Mesendoderm (in vitro differentiated cells): Measurements from ENCODE around the gene SELPLG.

ENCODE experiments used
- DNase-seq: peaks from one replicate; pipeline ENCODE4 v3.0.0; 2013
- H2AK5ac ChIP-seq: 2 replicates; pipeline ENCODE4 v1.6.1; 2013; ENCODE audit warnings: low read length, inconsistent platforms
- H2BK120ac ChIP-seq: 2 replicates; pipeline ENCODE4 v1.6.1; 2013; ENCODE audit warnings: low read depth, mild to moderate bottlenecking, low read length, moderate library complexity, mixed read lengths
- H2BK15ac ChIP-seq: replicated peaks from 2 replicates; pipeline ENCODE4 v1.6.1; 2013; ENCODE audit warnings: low read depth, mild to moderate bottlenecking, moderate library complexity
- H2BK5ac ChIP-seq: 2 replicates; pipeline ENCODE4 v1.6.1; 2013; ENCODE audit warnings: low read length, inconsistent platforms
- H3K18ac ChIP-seq: 2 replicates; pipeline ENCODE4 v1.6.1; 2013; ENCODE audit warnings: mild to moderate bottlenecking, low read length, mixed read lengths
- H3K23ac ChIP-seq: one replicate; pipeline ENCODE4 v1.6.1; 2013; ENCODE audit warnings: low read length
- H3K27ac ChIP-seq: 2 replicates; pipeline ENCODE4 v1.5.1; 2013; ENCODE audit warnings: low read depth, mild to moderate bottlenecking, inconsistent platforms, low read length, moderate library complexity
- H3K27me3 ChIP-seq: 2 replicates; pipeline ENCODE4 v1.6.1; 2013; ENCODE audit warnings: low read length, control low read depth, mild to moderate bottlenecking, inconsistent platforms; ENCODE audit not compliant: insufficient read depth, poor library complexity
- H3K36me3 ChIP-seq: 2 replicates; pipeline ENCODE4 v1.6.1; 2013; ENCODE audit warnings: low read length, inconsistent platforms; ENCODE audit not compliant: control insufficient read depth, insufficient read depth
- H3K4ac ChIP-seq: one replicate; pipeline ENCODE4 v1.6.1; 2013; ENCODE audit warnings: low read depth, mild to moderate bottlenecking, low read length, moderate library complexity
- H3K4me1 ChIP-seq: 2 replicates; pipeline ENCODE4 v1.6.1; 2013; ENCODE audit warnings: low read depth, low read length, inconsistent platforms; ENCODE audit not compliant: control insufficient read depth
- H3K4me2 ChIP-seq: 2 replicates; pipeline ENCODE4 v1.6.1; 2013; ENCODE audit warnings: low read length
- H3K4me3 ChIP-seq: 2 replicates; pipeline ENCODE4 v1.5.1; 2013; ENCODE audit warnings: mild to moderate bottlenecking, low read length
- H3K56ac ChIP-seq: one replicate; pipeline ENCODE4 v1.6.1; 2013; ENCODE audit warnings: low read length
- H3K79me1 ChIP-seq: 2 replicates; pipeline ENCODE4 v1.6.1; 2013; ENCODE audit warnings: low read length, inconsistent platforms
- H3K79me2 ChIP-seq: 2 replicates; pipeline ENCODE4 v1.6.1; 2013; ENCODE audit warnings: mild to moderate bottlenecking, low read length; ENCODE audit not compliant: control insufficient read depth, insufficient read depth
- H3K9ac ChIP-seq: 2 replicates; pipeline ENCODE4 v1.6.1; 2013; ENCODE audit warnings: low read length, inconsistent platforms
- H4K5ac ChIP-seq: one replicate; pipeline ENCODE4 v1.6.1; 2013; ENCODE audit warnings: low read length
- H4K8ac ChIP-seq: one replicate; pipeline ENCODE4 v1.6.1; 2013; ENCODE audit warnings: low read depth, mild to moderate bottlenecking, control low read depth, low read length, moderate library complexity
- WGBS: extraction: QIAGEN DNeasy Blood & Tissue Kit; methylation state at CpG from one replicate; pipeline ENCODE4 v1.1.7; 2013; ENCODE audit warnings: low lambda C conversion rate, missing lambda C conversion rate; ENCODE audit not compliant: insufficient coverage; ENCODE audit errors: extremely low coverage; 5-methylcytosine and 5-hydroxymethylcytosine counted together

The SELPLG gene

DNA sequence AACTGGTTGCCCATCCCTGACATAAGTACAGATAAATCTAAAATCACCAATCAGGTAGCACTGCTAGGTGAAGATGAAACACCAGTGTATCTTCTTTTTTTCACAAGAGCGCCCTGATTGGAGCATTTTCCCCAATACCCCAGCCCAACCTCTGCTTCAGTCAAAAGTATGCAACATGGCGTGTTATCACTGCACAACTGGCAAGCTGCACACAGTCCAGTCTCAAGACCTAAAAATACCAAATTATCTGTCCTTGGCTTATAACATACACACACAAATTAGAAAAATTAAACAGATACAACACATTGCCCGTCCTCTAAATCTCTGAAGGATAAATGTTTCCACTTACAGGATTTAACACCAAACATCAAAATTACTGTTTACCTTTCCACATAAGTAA, 20.2 kb upstream of the SELPLG start:
- WGBS: no CpG with 5 or more reads among the region's 3 CpGs
- H3K36me3 ChIP-seq: peaks cover 12% of the 10 kb centered on the region
- no peaks in the 10 kb centered on the region for H3K27me3 ChIP-seq
- no peak overlapping the region for H3K4me3 ChIP-seq
- no peak overlapping the region for H2BK5ac ChIP-seq
- no peak overlapping the region for H4K5ac ChIP-seq
- H3K27ac ChIP-seq: no peak overlapping the region
- H3K56ac ChIP-seq: no peak overlapping the region
- H3K9ac ChIP-seq: no peak overlapping the region
- no peak overlapping the region for H3K4ac ChIP-seq
- no peak overlapping the region for H3K18ac ChIP-seq
- DNase-seq: no peak
- H2BK120ac ChIP-seq: no peak overlapping the region
- H3K79me2 ChIP-seq: no peaks in the 10 kb centered on the region
- H4K8ac ChIP-seq: no peak overlapping the region
- no peaks in the 10 kb centered on the region for H3K4me1 ChIP-seq
- no peak overlapping the region for H3K4me2 ChIP-seq
- no peaks in the 10 kb centered on the region for H3K79me1 ChIP-seq
- no peak overlapping the region for H3K23ac ChIP-seq
- H2AK5ac ChIP-seq: no peak overlapping the region
- no peak overlapping the region for H2BK15ac ChIP-seq

DNA sequence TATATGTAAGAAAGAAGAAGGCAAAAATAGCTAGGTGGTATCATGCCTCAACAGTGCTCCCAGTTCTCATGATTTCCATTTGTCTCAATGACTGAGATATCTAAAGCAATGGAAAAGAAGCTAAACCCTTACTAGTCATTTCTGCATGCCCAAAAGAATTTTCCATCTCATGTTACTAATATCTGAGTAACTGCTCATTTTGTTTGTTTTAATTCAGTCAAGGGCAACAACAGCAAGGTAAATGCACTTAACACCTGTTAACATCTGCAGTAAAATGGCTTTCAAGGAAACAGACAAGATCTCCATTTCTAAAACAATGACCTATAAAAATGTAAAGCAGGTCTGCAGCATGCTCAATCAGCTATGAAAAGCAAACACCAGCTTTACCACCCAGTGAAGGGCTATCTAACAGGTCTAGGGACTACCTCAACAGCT, 19.4 kb upstream of the SELPLG start:
- Histone ChIP-seq H3K56ac (no peak overlapping the region), H2BK120ac (no peak overlapping the region), H3K36me3 (peaks cover 15% of the 10 kb centered on the region)

GRCh38 chr12:108650083-108650482, 16.4 kb upstream of the SELPLG start:
- no peak overlapping the region for H2AK5ac ChIP-seq
- WGBS: no CpG with 5 or more reads among the region's 2 CpGs
- no peak overlapping the region for H4K8ac ChIP-seq
- H2BK15ac ChIP-seq: no peak overlapping the region
- H3K56ac ChIP-seq: no peak overlapping the region
- H3K79me2 ChIP-seq: no peaks in the 10 kb centered on the region
- no peak overlapping the region for H3K27ac ChIP-seq
- no peak overlapping the region for H2BK5ac ChIP-seq
- no peak overlapping the region for H3K23ac ChIP-seq
- H3K4ac ChIP-seq: no peak overlapping the region
- DNase-seq: no peak
- H3K9ac ChIP-seq: no peak overlapping the region
- H4K5ac ChIP-seq: no peak overlapping the region
- no peaks in the 10 kb centered on the region for H3K79me1 ChIP-seq
- H3K36me3 ChIP-seq: peaks cover 9% of the 10 kb centered on the region
- no peak overlapping the region for H2BK120ac ChIP-seq
- H3K4me1 ChIP-seq: no peaks in the 10 kb centered on the region
- no peak overlapping the region for H3K4me2 ChIP-seq
- no peaks in the 10 kb centered on the region for H3K27me3 ChIP-seq
- H3K4me3 ChIP-seq: no peak overlapping the region
- no peak overlapping the region for H3K18ac ChIP-seq

More for the DNA sequence above, 19.4 kb upstream of the SELPLG start:
- H3K79me2 ChIP-seq: no peaks in the 10 kb centered on the region
- no peak overlapping the region for H4K5ac ChIP-seq
- no peak overlapping the region for H3K4ac ChIP-seq
- no peak overlapping the region for H3K9ac ChIP-seq
- H3K27me3 ChIP-seq: no peaks in the 10 kb centered on the region
- H3K23ac ChIP-seq: no peak overlapping the region
- no peak overlapping the region for H3K4me3 ChIP-seq
- no peak overlapping the region for H2AK5ac ChIP-seq
- no peak overlapping the region for H4K8ac ChIP-seq
- H3K79me1 ChIP-seq: no peaks in the 10 kb centered on the region
- H2BK15ac ChIP-seq: no peak overlapping the region
- H3K4me1 ChIP-seq: no peaks in the 10 kb centered on the region
- no peak overlapping the region for H3K27ac ChIP-seq
- H3K18ac ChIP-seq: no peak overlapping the region
- H2BK5ac ChIP-seq: no peak overlapping the region
- H3K4me2 ChIP-seq: no peak overlapping the region
- DNase-seq: no peak

DNA sequence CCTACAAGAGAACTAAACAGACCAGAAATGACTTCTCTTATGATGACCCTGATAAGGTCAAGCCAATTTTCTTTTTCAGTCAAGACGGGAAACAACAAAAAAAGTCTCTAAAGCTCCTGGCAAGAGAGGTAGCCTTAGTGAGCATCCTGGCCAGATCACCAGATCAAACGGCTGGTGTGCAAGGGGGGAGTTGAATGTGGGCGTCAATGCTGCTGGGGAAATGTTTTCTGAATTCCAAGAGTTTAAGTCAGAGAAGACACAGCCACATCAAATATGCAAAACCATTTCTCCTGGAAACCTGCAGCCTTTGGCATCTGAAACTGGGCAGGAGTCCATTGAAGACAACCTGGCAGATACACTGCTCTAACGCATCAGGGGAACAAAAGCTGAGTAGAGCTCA, 16.0 kb upstream of the SELPLG start:
- WGBS: no CpG with 5 or more reads among the region's 4 CpGs
- Histone ChIP-seq H2BK15ac (no peak overlapping the region), H4K5ac (no peak overlapping the region), H3K79me2 (no peaks in the 10 kb centered on the region), H2BK5ac (no peak overlapping the region), H3K56ac (no peak overlapping the region), H3K36me3 (peaks cover 9% of the 10 kb centered on the region), H3K4me2 (no peak overlapping the region), H3K18ac (no peak overlapping the region), H2BK120ac (no peak overlapping the region), H3K27me3 (no peaks in the 10 kb centered on the region), H3K27ac (no peak overlapping the region), H3K79me1 (no peaks in the 10 kb centered on the region), H3K4ac (no peak overlapping the region), H3K4me3 (no peak overlapping the region), H4K8ac (no peak overlapping the region), H3K9ac (no peak overlapping the region), H2AK5ac (no peak overlapping the region), H3K23ac (no peak overlapping the region), H3K4me1 (no peaks in the 10 kb centered on the region)
- DNase-seq: no peak

- Histone ChIP-seq H3K9ac (no peak overlapping the region), H3K79me1 (no peaks in the 10 kb centered on the region), H3K56ac (no peak overlapping the region), H3K4me3 (no peak overlapping the region), H3K4me1 (no peaks in the 10 kb centered on the region), H3K23ac (no peak overlapping the region), H3K36me3 (peaks cover 9% of the 10 kb centered on the region), H3K4me2 (no peak overlapping the region), H2AK5ac (no peak overlapping the region), H3K18ac (no peak overlapping the region), H2BK120ac (no peak overlapping the region), H2BK15ac (no peak overlapping the region), H2BK5ac (no peak overlapping the region), H3K27ac (no peak overlapping the region), H4K5ac (no peak overlapping the region), H3K4ac (no peak overlapping the region), H3K27me3 (no peaks in the 10 kb centered on the region), H3K79me2 (no peaks in the 10 kb centered on the region), H4K8ac (no peak overlapping the region)
- WGBS: no CpG with 5 or more reads among the region's 6 CpGs
- no peak for DNase-seq
Observed at GRCh38 chr12:108649126-108649525, 15.4 kb upstream of the SELPLG start.

DNA sequence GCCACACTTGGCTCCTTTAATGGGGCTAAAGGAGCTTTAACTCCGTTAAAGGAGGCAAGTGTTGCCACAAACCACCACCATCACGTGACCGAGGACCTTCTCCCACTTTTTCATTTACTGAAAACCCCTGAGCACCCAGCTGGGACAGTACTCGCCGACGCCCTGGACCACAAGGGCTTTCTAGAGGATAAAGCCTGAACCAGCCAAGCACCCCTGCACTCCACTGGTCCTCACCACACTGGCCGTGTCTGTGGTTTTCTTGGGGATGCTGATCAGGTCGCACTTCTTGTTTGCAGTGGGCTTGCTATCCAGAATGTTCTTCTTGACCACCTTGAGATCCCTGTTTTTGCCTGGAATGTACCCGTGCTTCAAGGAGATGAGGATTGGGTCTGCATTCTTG, 14.7 kb upstream of the SELPLG start:
- Histone ChIP-seq H3K4me1 (no peaks in the 10 kb centered on the region), H3K27me3 (no peaks in the 10 kb centered on the region), H2BK5ac (no peak overlapping the region), H2AK5ac (no peak overlapping the region), H4K8ac (no peak overlapping the region), H3K27ac (no peak overlapping the region), H3K18ac (no peak overlapping the region), H3K79me2 (no peaks in the 10 kb centered on the region), H4K5ac (no peak overlapping the region), H3K36me3 (peaks cover 9% of the 10 kb centered on the region), H2BK120ac (no peak overlapping the region), H3K23ac (no peak overlapping the region), H3K56ac (no peak overlapping the region), H3K4me3 (no peak overlapping the region), H3K9ac (no peak overlapping the region), H3K79me1 (no peaks in the 10 kb centered on the region), H3K4ac (no peak overlapping the region), H3K4me2 (no peak overlapping the region), H2BK15ac (no peak overlapping the region)
- no peak for DNase-seq
- WGBS: no CpG with 5 or more reads among the region's 9 CpGs
